Ishikawa (cell line): Measurements from ENCODE around the gene SDHB.

Source experiments
- CEBPB ChIP-seq: IDR thresholded peaks from 2 replicates; pipeline ENCODE4 v1.6.1; 2012
- CREB1 ChIP-seq: IDR thresholded peaks from 2 replicates; pipeline ENCODE4 v1.6.1; 2012; ENCODE audit warnings: low read depth
- EP300 ChIP-seq: IDR thresholded peaks from 2 replicates; pipeline ENCODE4 v1.6.1; 2012; ENCODE audit warnings: borderline replicate concordance
- MAX ChIP-seq: IDR thresholded peaks from 2 replicates; pipeline ENCODE4 v1.6.1; 2012
- RAD21 ChIP-seq: IDR thresholded peaks from 2 replicates; pipeline ENCODE4 v1.6.1; 2012; ENCODE audit warnings: low read depth
- TAF1 ChIP-seq: IDR thresholded peaks from 2 replicates; pipeline ENCODE4 v1.6.1; 2012; ENCODE audit warnings: low read depth, mild to moderate bottlenecking
- TCF12 ChIP-seq: IDR thresholded peaks from 2 replicates; pipeline ENCODE4 v1.6.1; 2012; ENCODE audit warnings: low read depth
- TEAD4 ChIP-seq: IDR thresholded peaks from 2 replicates; pipeline ENCODE4 v1.6.1; 2012
- USF1 ChIP-seq: IDR thresholded peaks from 2 replicates; pipeline ENCODE4 v1.6.1; 2012
- YY1 ChIP-seq: IDR thresholded peaks from 2 replicates; pipeline ENCODE4 v1.6.1; 2012; ENCODE audit warnings: low read depth
- ZBTB7A ChIP-seq: IDR thresholded peaks from 2 replicates; pipeline ENCODE4 v1.6.1; 2012; ENCODE audit warnings: low read depth
- TF ChIP-seq, protein P1 (sequence below): IDR thresholded peaks from 2 replicates; pipeline ENCODE4 v1.6.1; 2012; ENCODE audit warnings: low read depth, mild to moderate bottlenecking

GRCh38 chr1:17059391-17060305, 5.8 kb upstream of the SDHB start:
- TF ChIP-seq RAD21 (peak; percentile 97), ZBTB7A (no peak), TAF1 (no peak), EP300 (no peak), MAX (no peak), TCF12 (no peak), CREB1 (no peak), TEAD4 (no peak), YY1 (0 out of 2 replicates have a peak, but pooled peaks have one; percentile 52), CEBPB (no peak), USF1 (no peak)
- TF ChIP-seq, protein P1, sequence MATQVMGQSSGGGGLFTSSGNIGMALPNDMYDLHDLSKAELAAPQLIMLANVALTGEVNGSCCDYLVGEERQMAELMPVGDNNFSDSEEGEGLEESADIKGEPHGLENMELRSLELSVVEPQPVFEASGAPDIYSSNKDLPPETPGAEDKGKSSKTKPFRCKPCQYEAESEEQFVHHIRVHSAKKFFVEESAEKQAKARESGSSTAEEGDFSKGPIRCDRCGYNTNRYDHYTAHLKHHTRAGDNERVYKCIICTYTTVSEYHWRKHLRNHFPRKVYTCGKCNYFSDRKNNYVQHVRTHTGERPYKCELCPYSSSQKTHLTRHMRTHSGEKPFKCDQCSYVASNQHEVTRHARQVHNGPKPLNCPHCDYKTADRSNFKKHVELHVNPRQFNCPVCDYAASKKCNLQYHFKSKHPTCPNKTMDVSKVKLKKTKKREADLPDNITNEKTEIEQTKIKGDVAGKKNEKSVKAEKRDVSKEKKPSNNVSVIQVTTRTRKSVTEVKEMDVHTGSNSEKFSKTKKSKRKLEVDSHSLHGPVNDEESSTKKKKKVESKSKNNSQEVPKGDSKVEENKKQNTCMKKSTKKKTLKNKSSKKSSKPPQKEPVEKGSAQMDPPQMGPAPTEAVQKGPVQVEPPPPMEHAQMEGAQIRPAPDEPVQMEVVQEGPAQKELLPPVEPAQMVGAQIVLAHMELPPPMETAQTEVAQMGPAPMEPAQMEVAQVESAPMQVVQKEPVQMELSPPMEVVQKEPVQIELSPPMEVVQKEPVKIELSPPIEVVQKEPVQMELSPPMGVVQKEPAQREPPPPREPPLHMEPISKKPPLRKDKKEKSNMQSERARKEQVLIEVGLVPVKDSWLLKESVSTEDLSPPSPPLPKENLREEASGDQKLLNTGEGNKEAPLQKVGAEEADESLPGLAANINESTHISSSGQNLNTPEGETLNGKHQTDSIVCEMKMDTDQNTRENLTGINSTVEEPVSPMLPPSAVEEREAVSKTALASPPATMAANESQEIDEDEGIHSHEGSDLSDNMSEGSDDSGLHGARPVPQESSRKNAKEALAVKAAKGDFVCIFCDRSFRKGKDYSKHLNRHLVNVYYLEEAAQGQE: no peak
